Heart left ventricle (tissue), 16 donors: ENCODE results near the gene SLC35C1. TPM values are rescaled to one million over a fixed set of nuclear protein-coding genes. Genes with fewer than 3 reads are reported as not detected.
"Not testable (repeated sequence)": the region's sequence is repeated elsewhere in the genome, so short reads cannot be mapped to it uniquely, and the experiment has no call there.

Experiments
- ATAC-seq, 4 donors: fragments of 200-7000 bp; cut with Tn5 transposase; one replicate each; pipeline ENCODE4 v1.9.1; 2020 to 2022; ENCODE audit warnings: moderate library complexity in 4 of 4, mild to moderate bottlenecking in 3 of 4, moderate number of reproducible peaks in 1 of 4
- DNase-seq, 5 donors: peaks; one replicate each; pipeline ENCODE4 v3.0.0-alpha.2; 2020
- H3K27ac ChIP-seq, 12 donors: fragments of 200-600 bp; sonication (generic) in 4 of 12; one replicate each; pipeline versions ENCODE4 v1.5.0 to v1.8.0; 2016 to 2022; ENCODE audit warnings: mild to moderate bottlenecking in 2 of 12
- H3K27me3 ChIP-seq, 9 donors: fragments of 200-600 bp; sonication (generic) in 2 of 9; one replicate each; pipeline versions ENCODE4 v1.5.1 to v1.8.0; 2016 to 2022; ENCODE audit warnings: mild to moderate bottlenecking in 3 of 9
- H3K36me3 ChIP-seq, 9 donors: fragments of 200-600 bp; sonication (generic) in 2 of 9; one replicate each; pipeline versions ENCODE4 v1.5.0 to v1.8.0; 2018 to 2022; ENCODE audit warnings: mild to moderate bottlenecking in 2 of 9
- H3K4me1 ChIP-seq, 12 donors: fragments of 200-600 bp; sonication (generic) in 4 of 12; one replicate each; pipeline versions ENCODE4 v1.5.0 to v1.8.0; 2016 to 2022; ENCODE audit warnings: mild to moderate bottlenecking in 3 of 12
- H3K4me3 ChIP-seq, 12 donors: fragments of 200-600 bp; sonication (generic) in 4 of 12; one replicate each; pipeline versions ENCODE4 v1.5.0 to v1.8.0; 2017 to 2022; ENCODE audit warnings: mild to moderate bottlenecking in 9 of 12, moderate library complexity in 4 of 12
- H3K9me3 ChIP-seq, 12 donors: fragments of 200-600 bp; sonication (generic) in 4 of 12; one replicate each; pipeline versions ENCODE4 v1.5.0 to v1.8.0; 2016 to 2022; ENCODE audit warnings: mild to moderate bottlenecking in 1 of 12
- POLR2A ChIP-seq, 2 donors: fragments of 450-650 bp; IDR thresholded peaks; one replicate each; pipeline ENCODE4 v1.6.1; 2017; ENCODE audit warnings: antibody characterized with exemption in 2 of 2, mild to moderate bottlenecking in 2 of 2, moderate library complexity in 2 of 2
- WGBS, 4 donors: extraction: QIAGEN DNeasy Blood & Tissue Kit in 2 of 4; methylation state at CpG; one replicate each; pipeline versions ENCODE4 v1.1.5 to v1.1.7; 2013 to 2018; 5-methylcytosine and 5-hydroxymethylcytosine counted together
- intact Hi-C, 10 donors: fragments of 100-400 bp; cut with DNase I; formaldehyde crosslinking; loops; one replicate each; pipeline versions ENCODE4 v1.11.1 to v1.14.2; 2022
- polyA plus RNA-seq, 2 donors: library from polyadenylated mRNA; stranded (reverse); fragments of 200-250 nt; gene quantifications; one replicate each; pipeline ENCODE4 v1.2.3, GENCODE V29; 2013
- total RNA-seq, 9 donors: library from RNA; depleted of rRNA in 2 of 9; stranded (reverse); fragments of >200 nt in 2 of 9; fragmentation: NEBNext Ultra II Directional in 3 of 9; extraction: Animal tissue kit (Norgen Biotek cat#: 25700) in 3 of 9; gene quantifications; one replicate each; pipeline versions ENCODE4 v1.1.0 to v1.2.4, GENCODE V29; 2016 to 2023
- TF ChIP-seq, protein P1 (sequence below), 12 donors: fragments of 200-600 bp; sonication (generic) in 4 of 12; IDR thresholded peaks; one replicate each; pipeline versions ENCODE4 v1.5.0 to v1.8.0; 2018 to 2022; ENCODE audit warnings: antibody characterized with exemption in 12 of 12, mild to moderate bottlenecking in 5 of 12
- donor health status: ischemic (EF 13 %, LVEDD 7.1; RV severe dilation, severe dysfunction).
- donor health status: healthy with polysubstance abuse.
- donor health status: DM: no; HTN: yes; CAD: no.
- donor health status: DM: no; HTN: no; CAD: no.
- donor health status: ischemic (EF 25% LVEDD 6.9; RV normal size, moderate dysfunction).
- donor health status: ischemic (EF 25% LVEDD 5.7; RV mildly dilated, moderate dysfunction).
- donor health status: healthy.
- donor health status: DM: yes; HTN: yes; CAD: no.
- donor health status: ischemic (EF 35%, LVEDD 5.7; RV mildly dilated, moderate dysfunction).
- donor health status: nonischemic (EF 11% LVEDD 7.7; RV severe dilation, severe dysfunction).
- donor health status: DM: yes; HTN: yes; CAD: no.
- donor health status: PGD.
- donor health status: ischemic (EF 29% LVEDD 5.4; RV normal size, mild dysfunction).
- donor health status: nonischemic (EF 23%, LVEDD 6.1; RV moderate dilation, normal function).

The SLC35C1 gene
- total and polyA plus RNA-seq, 11 donors = 5.3 to 21.0 (median 7.8) TPM

DNA sequence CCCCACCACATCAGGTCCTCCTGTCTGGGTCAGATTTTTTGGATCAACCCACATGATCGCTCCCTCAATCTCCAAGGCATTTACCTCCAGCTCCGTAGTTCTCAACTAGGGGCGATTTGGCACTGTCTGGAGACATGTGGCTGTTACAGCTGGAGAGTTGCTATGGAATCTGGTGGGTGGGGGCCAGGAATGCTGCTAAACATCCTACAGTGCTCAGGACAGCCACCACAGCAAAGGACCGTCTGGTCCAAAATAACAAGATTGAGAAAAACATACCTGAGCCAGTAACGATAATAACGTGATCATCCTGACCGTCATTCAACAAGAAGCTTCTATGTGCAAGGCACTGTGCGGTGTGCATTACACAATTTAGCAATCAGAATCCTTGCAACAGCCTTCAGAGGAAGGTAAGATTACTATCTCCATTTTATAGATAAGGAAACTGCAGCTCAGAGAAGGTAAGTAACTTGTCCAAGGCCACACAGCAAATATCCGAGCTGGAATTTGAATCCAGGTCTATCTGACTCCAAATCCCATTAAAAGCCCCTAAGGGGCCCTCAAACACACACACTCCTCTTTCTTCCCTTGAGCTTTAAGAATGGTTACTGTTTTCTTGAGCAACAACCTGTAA, 28.0 kb downstream of the SLC35C1 start:
- no peak overlapping the region for H3K4me3 ChIP-seq
- H3K9me3 ChIP-seq = no peaks in the 10 kb centered on the region
- no peaks in the 10 kb centered on the region for H3K27me3 ChIP-seq
- H3K27ac ChIP-seq = no peak overlapping the region
- peaks cover 0 to 6% (median 0%) of the 10 kb centered on the region in 12 donors for H3K4me1 ChIP-seq
- ATAC-seq (no peak), DNase-seq (no peak)
- 80 to 85% (median 82%) methylated on average over 9 of the region's 9 CpGs for WGBS, 4 donors
- intact Hi-C loops = no loop called here
- H3K36me3 ChIP-seq = no peaks in the 10 kb centered on the region
- TF ChIP-seq, protein P1, sequence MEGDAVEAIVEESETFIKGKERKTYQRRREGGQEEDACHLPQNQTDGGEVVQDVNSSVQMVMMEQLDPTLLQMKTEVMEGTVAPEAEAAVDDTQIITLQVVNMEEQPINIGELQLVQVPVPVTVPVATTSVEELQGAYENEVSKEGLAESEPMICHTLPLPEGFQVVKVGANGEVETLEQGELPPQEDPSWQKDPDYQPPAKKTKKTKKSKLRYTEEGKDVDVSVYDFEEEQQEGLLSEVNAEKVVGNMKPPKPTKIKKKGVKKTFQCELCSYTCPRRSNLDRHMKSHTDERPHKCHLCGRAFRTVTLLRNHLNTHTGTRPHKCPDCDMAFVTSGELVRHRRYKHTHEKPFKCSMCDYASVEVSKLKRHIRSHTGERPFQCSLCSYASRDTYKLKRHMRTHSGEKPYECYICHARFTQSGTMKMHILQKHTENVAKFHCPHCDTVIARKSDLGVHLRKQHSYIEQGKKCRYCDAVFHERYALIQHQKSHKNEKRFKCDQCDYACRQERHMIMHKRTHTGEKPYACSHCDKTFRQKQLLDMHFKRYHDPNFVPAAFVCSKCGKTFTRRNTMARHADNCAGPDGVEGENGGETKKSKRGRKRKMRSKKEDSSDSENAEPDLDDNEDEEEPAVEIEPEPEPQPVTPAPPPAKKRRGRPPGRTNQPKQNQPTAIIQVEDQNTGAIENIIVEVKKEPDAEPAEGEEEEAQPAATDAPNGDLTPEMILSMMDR (IDR thresholded peaks at IDR 0.05) = no peak
- no peak for TF ChIP-seq POLR2A (IDR thresholded peaks at IDR 0.05)

DNA sequence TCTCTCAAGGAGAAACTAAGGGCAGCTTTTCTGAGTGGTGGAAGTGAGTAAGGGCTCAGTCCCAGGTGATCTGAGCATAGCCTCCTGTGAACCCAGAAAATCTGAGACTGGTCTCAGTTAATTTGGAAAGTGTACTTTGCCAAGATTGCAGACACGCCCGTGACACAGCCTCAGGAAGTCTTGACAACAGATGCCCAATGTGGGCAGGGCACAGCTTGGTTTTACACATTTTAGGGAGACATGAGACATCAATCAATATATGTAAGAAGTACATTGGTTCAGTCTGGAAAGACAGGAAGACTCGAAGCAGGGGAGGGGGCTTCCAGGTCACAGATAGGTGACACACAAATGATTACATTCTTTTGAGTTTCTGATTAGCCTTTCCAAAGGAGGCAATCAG, 28.8 kb downstream of the SLC35C1 start:
- intact Hi-C loops = no loop called here
- Histone ChIP-seq H3K4me1 (peaks cover 0 to 6% (median 0%) of the 10 kb centered on the region in 12 donors), H3K9me3 (no peaks in the 10 kb centered on the region), H3K4me3 (no peak overlapping the region), H3K27me3 (no peaks in the 10 kb centered on the region), H3K36me3 (no peaks in the 10 kb centered on the region), H3K27ac (no peak overlapping the region)
- DNase-seq = no peak
- WGBS, 4 donors = 69 to 77% (median 74%) methylated on average over 3 of the region's 3 CpGs
- no peak for ATAC-seq
- TF ChIP-seq POLR2A (IDR thresholded peaks at IDR 0.05) = no peak
- TF ChIP-seq, protein P1 (IDR thresholded peaks at IDR 0.05) = no peak

DNA sequence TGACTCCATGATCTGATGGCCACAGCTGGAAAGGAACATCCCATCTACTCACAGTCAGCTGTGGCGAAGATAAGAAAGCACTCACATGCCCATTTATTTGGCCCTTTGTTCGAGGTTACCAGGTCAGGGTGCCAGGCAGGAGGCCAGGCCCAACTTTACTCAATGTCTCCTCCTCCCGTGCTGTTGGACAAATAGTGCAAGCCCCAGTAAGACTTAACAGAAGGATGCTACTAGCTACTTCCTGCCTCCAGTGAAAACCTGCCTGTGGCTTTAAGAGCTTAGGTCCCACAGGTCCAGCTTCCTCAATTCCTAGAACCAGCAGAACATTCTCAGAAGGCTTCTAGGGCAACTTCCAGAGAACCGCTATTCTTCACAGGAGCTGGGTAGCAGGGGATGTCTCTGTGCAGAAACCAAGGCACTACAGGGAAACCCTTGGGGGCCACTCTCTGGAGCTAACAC, 29.4 kb downstream of the SLC35C1 start:
- Histone ChIP-seq H3K27me3 (no peaks in the 10 kb centered on the region), H3K4me1 (peaks cover 0 to 6% (median 0%) of the 10 kb centered on the region in 12 donors), H3K9me3 (no peaks in the 10 kb centered on the region), H3K27ac (no peak overlapping the region), H3K4me3 (no peak overlapping the region), H3K36me3 (no peaks in the 10 kb centered on the region)
- no peak for ATAC-seq
- intact Hi-C loops = no loop called here
- TF ChIP-seq POLR2A (IDR thresholded peaks at IDR 0.05) = no peak
- TF ChIP-seq, protein P1 (IDR thresholded peaks at IDR 0.05) = no peak
- no peak for DNase-seq
- 47 to 71% (median 59%) methylated on average over 4 of the region's 4 CpGs for WGBS, 4 donors

DNA sequence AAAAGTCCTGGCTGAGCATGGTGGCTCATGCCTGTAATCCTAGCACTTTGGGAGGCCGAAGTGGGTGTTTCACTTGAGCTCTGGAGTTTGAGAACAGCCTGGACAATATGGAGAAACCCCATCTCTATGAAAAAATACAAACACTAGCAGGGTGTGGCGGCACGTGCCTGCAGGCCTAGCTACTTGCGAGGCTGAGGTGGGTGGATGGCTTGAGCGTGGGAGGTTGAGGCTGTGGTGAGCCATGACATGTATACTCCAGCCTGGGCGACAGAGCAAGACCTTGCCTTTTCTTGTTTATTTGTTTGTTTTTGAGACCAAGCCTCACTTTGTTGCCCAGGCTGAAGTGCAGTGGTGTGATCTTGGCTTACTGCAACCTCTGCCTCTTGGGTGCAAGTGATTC, 34.3 kb downstream of the SLC35C1 start:
- intact Hi-C loops = no loop called here
- no peak for ATAC-seq
- no peak overlapping the region for H3K4me3 ChIP-seq
- H3K4me1 ChIP-seq = peaks cover 0 to 11% (median 2%) of the 10 kb centered on the region in 12 donors
- 90 to 94% (median 92%) methylated on average over 6 of the region's 6 CpGs for WGBS, 4 donors
- H3K36me3 ChIP-seq = no peaks in the 10 kb centered on the region
- H3K9me3 ChIP-seq = no peaks in the 10 kb centered on the region
- TF ChIP-seq POLR2A (IDR thresholded peaks at IDR 0.05) = no peak
- TF ChIP-seq, protein P1 (IDR thresholded peaks at IDR 0.05) = no peak
- no peaks in the 10 kb centered on the region for H3K27me3 ChIP-seq
- no peak overlapping the region for H3K27ac ChIP-seq
- DNase-seq = no peak

DNA sequence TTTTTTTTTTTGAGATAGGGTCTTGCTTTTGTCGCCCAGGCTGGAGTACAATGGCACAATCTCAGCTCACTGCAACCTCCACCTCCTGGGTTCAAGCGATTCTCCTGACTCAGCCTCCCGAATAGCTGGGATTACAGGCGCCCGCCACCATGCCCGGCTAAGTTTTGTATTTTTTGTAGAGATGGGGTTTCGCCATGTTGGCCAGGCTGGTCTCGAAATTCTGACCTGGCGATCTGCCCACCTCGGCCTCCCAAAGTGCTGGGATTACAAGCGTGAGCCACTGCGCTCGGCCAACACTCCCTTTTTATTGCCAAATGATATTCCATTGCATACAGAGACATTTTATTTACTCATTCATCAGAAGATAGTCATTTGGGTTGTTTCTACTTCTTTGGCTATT, 35.3 kb downstream of the SLC35C1 start:
- DNase-seq, H3K9me3 ChIP-seq, ATAC-seq, H3K4me3 ChIP-seq, H3K27me3 ChIP-seq, H3K36me3 ChIP-seq, H3K27ac ChIP-seq: not testable (repeated sequence)
- 84 to 95% (median 87%) methylated on average over 13 of the region's 13 CpGs for WGBS, 4 donors
- intact Hi-C loops = loop anchor here in 6 of 10 donors (5.0 to 10.0 kb wide), 4 partner anchors 33 to 275 kb away; partner anchors contain the start of gene SLC35C1 (in 1 of the 6)
- H3K4me1 ChIP-seq = peaks cover 0 to 11% (median 2%) of the 10 kb centered on the region in 12 donors
